RWPE2 (cell line): ENCODE measurements around the gene SLIT2.

Source experiments
- ATAC-seq: fragments of 200-7000 bp; cut with Tn5 transposase; 3 replicates; pipeline ENCODE4 v1.9.1; 2021; ENCODE audit warnings: low read depth
- DNase-seq: peaks from one replicate; pipeline ENCODE4 v3.0.0-alpha.2; 2020; ENCODE audit warnings: low spot score
- H3K27ac ChIP-seq: fragments of 450-650 bp; 2 replicates; pipeline ENCODE4 v1.5.1; 2017; ENCODE audit warnings: mild to moderate bottlenecking; ENCODE audit not compliant: poor library complexity, severe bottlenecking
- H3K27me3 ChIP-seq: fragments of 250-450 bp; sonication (Bioruptor Pico); 2 replicates; pipeline ENCODE4 v1.5.1; 2021; ENCODE audit warnings: mild to moderate bottlenecking, moderate library complexity; ENCODE audit not compliant: insufficient read depth, poor library complexity, severe bottlenecking
- H3K36me3 ChIP-seq: fragments of 250-450 bp; sonication (Bioruptor Pico); 2 replicates; pipeline ENCODE4 v1.5.1; 2020; ENCODE audit warnings: low read depth, mild to moderate bottlenecking, moderate library complexity
- H3K4me1 ChIP-seq: fragments of 250-450 bp; sonication (Bioruptor Pico); 2 replicates; pipeline ENCODE4 v1.5.1; 2021; ENCODE audit warnings: mild to moderate bottlenecking, moderate library complexity; ENCODE audit not compliant: insufficient read depth, poor library complexity, severe bottlenecking
- H3K4me3 ChIP-seq: fragments of 250-450 bp; sonication (Bioruptor Pico); 2 replicates; pipeline ENCODE4 v1.5.1; 2021; ENCODE audit warnings: mild to moderate bottlenecking, moderate library complexity; ENCODE audit not compliant: severe bottlenecking
- H3K9me3 ChIP-seq: fragments of 250-450 bp; sonication (Bioruptor Pico); 2 replicates; pipeline ENCODE4 v1.5.1; 2021; ENCODE audit warnings: mild to moderate bottlenecking, moderate library complexity; ENCODE audit not compliant: severe bottlenecking
- CTCF ChIP-seq: fragments of 450-650 bp; IDR thresholded peaks from one replicate; pipeline ENCODE4 v1.5.1; 2017; ENCODE audit warnings: mild to moderate bottlenecking, moderate library complexity; ENCODE audit not compliant: poor library complexity, severe bottlenecking

The SLIT2 gene

GRCh38 chr4:20297261-20297660 lies 45.6 kb downstream of the SLIT2 start:
- ATAC-seq (no peak), DNase-seq (no peak)
- no peaks in the 10 kb centered on the region for H3K36me3 ChIP-seq
- TF ChIP-seq CTCF = no peak
- H3K27me3 ChIP-seq = no peaks in the 10 kb centered on the region
- no peak overlapping the region for H3K27ac ChIP-seq
- H3K9me3 ChIP-seq = no peaks in the 10 kb centered on the region
- H3K4me3 ChIP-seq = no peak overlapping the region
- no peaks in the 10 kb centered on the region for H3K4me1 ChIP-seq

- Histone ChIP-seq H3K27ac (no peak overlapping the region), H3K4me3 (no peak overlapping the region), H3K4me1 (no peaks in the 10 kb centered on the region), H3K27me3 (no peaks in the 10 kb centered on the region), H3K36me3 (no peaks in the 10 kb centered on the region), H3K9me3 (no peaks in the 10 kb centered on the region)
- TF ChIP-seq CTCF = no peak
- ATAC-seq (no peak), DNase-seq (no peak)
Measured at GRCh38 chr4:20297783-20298182, 46.1 kb downstream of the SLIT2 start.

GRCh38 chr4:20298455-20298854 lies 46.8 kb downstream of the SLIT2 start:
- ATAC-seq = no peak
- no peak overlapping the region for H3K4me3 ChIP-seq
- TF ChIP-seq CTCF = no peak

GRCh38 chr4:20298986-20299385 lies 47.3 kb downstream of the SLIT2 start:
- Histone ChIP-seq H3K27me3 (no peaks in the 10 kb centered on the region), H3K36me3 (no peaks in the 10 kb centered on the region), H3K9me3 (no peaks in the 10 kb centered on the region), H3K27ac (no peak overlapping the region), H3K4me1 (no peaks in the 10 kb centered on the region), H3K4me3 (no peak overlapping the region)
- no peak for TF ChIP-seq CTCF
- ATAC-seq (no peak), DNase-seq (no peak)

More at GRCh38 chr4:20298455-20298854, 46.8 kb downstream of the SLIT2 start:
- no peaks in the 10 kb centered on the region for H3K9me3 ChIP-seq
- no peak overlapping the region for H3K27ac ChIP-seq
- no peaks in the 10 kb centered on the region for H3K4me1 ChIP-seq
- H3K27me3 ChIP-seq = no peaks in the 10 kb centered on the region
- H3K36me3 ChIP-seq = no peaks in the 10 kb centered on the region
- no peak for DNase-seq

- peak; percentile 58 for TF ChIP-seq CTCF
- no peaks in the 10 kb centered on the region for H3K9me3 ChIP-seq
- no peak overlapping the region for H3K4me3 ChIP-seq
- DNase-seq = no peak
- no peaks in the 10 kb centered on the region for H3K4me1 ChIP-seq
- H3K27me3 ChIP-seq = no peaks in the 10 kb centered on the region
- H3K27ac ChIP-seq = no peak overlapping the region
- no peak for ATAC-seq
- no peaks in the 10 kb centered on the region for H3K36me3 ChIP-seq
Measured at GRCh38 chr4:20299515-20299914, 47.8 kb downstream of the SLIT2 start.
